OCI-LY3 (cell line): ENCODE data around the gene TP53INP2.

Experiments
- H2AFZ ChIP-seq: fragments of 200-600, 300-600 bp; shearing (Covaris generic); 2 replicates; pipeline ENCODE4 v1.6.0; 2014; ENCODE audit warnings: antibody characterized with exemption, low read depth, low read length
- H3K27ac ChIP-seq: fragments of 200-600, 300-600 bp; sonication (generic); 2 replicates; pipeline ENCODE4 v1.5.1; 2014; ENCODE audit warnings: mild to moderate bottlenecking, low read length, moderate library complexity, mixed read lengths
- H3K27me3 ChIP-seq: fragments of 200-600, 300-600 bp; sonication (generic); 2 replicates; pipeline ENCODE4 v1.6.1; 2014; ENCODE audit warnings: low read depth, low read length, mixed read lengths
- H3K36me3 ChIP-seq: fragments of 200-600, 300-600 bp; sonication (generic); replicated peaks from 2 replicates; pipeline ENCODE3; 2014; ENCODE audit warnings: low read depth, low read length, mixed read lengths
- H3K4me1 ChIP-seq: fragments of 300-600, 200-600 bp; sonication (generic); 2 replicates; pipeline ENCODE4 v1.6.1; 2014; ENCODE audit warnings: low read length, mixed read lengths
- H3K4me2 ChIP-seq: fragments of 200-600, 300-600 bp; sonication (generic); 2 replicates; pipeline ENCODE4 v1.6.1; 2014; ENCODE audit warnings: low read length, mixed read lengths
- H3K4me3 ChIP-seq: fragments of 300-600, 200-600 bp; sonication (generic); 2 replicates; pipeline ENCODE4 v1.5.1; 2014; ENCODE audit warnings: antibody characterized with exemption, mild to moderate bottlenecking, low read length, moderate library complexity
- H3K79me2 ChIP-seq: fragments of 300-600, 200-600 bp; shearing (Covaris generic); 2 replicates; pipeline ENCODE4 v1.6.1; 2014; ENCODE audit warnings: mild to moderate bottlenecking, low read length, mixed read lengths
- H3K9ac ChIP-seq: fragments of 300-600, 200-600 bp; shearing (Covaris generic); 2 replicates; pipeline ENCODE4 v1.6.0; 2014; ENCODE audit warnings: mild to moderate bottlenecking, low read length, moderate library complexity
- H3K9me3 ChIP-seq: fragments of 200-600, 300-600 bp; shearing (Covaris generic); 2 replicates; pipeline ENCODE4 v1.6.1; 2014; ENCODE audit warnings: low read length, mixed read lengths; ENCODE audit not compliant: insufficient read depth
- H4K20me1 ChIP-seq: fragments of 200-600, 300-600 bp; sonication (generic); 2 replicates; pipeline ENCODE4 v1.6.1; 2016; ENCODE audit warnings: low read length, mixed read lengths; ENCODE audit not compliant: insufficient read depth
- EZH2phosphoT487 ChIP-seq: fragments of 200-600 bp; shearing (Covaris generic); IDR thresholded peaks from 2 replicates; pipeline ENCODE4 v1.6.1; 2018; ENCODE audit warnings: antibody characterized with exemption, mixed run types, low read depth
- TF ChIP-seq, protein P1 (sequence below): fragments of 200-600, 300-600 bp; sonication (generic); IDR thresholded peaks from 2 replicates; pipeline ENCODE4 v1.5.1; 2014; ENCODE audit warnings: antibody characterized with exemption, low read length, low read depth

TP53INP2 gene

GRCh38 chr20:34706302-34706875, 2.2 kb downstream of the TP53INP2 start:
- Histone ChIP-seq H3K36me3 (no peaks in the 10 kb centered on the region), H3K4me3 (no peak overlapping the region), H3K27me3 (peaks cover 17% of the 10 kb centered on the region), H3K4me1 (peaks cover 21% of the 10 kb centered on the region), H4K20me1 (peaks cover 9% of the 10 kb centered on the region; the same call in 1 of the 2 replicates), H3K4me2 (no peak overlapping the region), H2AFZ (no peak overlapping the region), H3K9me3 (no peaks in the 10 kb centered on the region), H3K27ac (no peak overlapping the region), H3K79me2 (no peaks in the 10 kb centered on the region), H3K9ac (no peak overlapping the region)
- no peak for TF ChIP-seq EZH2phosphoT487
- TF ChIP-seq, protein P1, sequence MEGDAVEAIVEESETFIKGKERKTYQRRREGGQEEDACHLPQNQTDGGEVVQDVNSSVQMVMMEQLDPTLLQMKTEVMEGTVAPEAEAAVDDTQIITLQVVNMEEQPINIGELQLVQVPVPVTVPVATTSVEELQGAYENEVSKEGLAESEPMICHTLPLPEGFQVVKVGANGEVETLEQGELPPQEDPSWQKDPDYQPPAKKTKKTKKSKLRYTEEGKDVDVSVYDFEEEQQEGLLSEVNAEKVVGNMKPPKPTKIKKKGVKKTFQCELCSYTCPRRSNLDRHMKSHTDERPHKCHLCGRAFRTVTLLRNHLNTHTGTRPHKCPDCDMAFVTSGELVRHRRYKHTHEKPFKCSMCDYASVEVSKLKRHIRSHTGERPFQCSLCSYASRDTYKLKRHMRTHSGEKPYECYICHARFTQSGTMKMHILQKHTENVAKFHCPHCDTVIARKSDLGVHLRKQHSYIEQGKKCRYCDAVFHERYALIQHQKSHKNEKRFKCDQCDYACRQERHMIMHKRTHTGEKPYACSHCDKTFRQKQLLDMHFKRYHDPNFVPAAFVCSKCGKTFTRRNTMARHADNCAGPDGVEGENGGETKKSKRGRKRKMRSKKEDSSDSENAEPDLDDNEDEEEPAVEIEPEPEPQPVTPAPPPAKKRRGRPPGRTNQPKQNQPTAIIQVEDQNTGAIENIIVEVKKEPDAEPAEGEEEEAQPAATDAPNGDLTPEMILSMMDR, result no peak

- Histone ChIP-seq H3K36me3 (no peaks in the 10 kb centered on the region), H2AFZ (no peak overlapping the region), H3K27me3 (peaks cover 10% of the 10 kb centered on the region), H3K4me1 (peaks cover 21% of the 10 kb centered on the region), H3K9me3 (no peaks in the 10 kb centered on the region), H4K20me1 (peaks cover 9% of the 10 kb centered on the region; the same call in 1 of the 2 replicates), H3K27ac (no peak overlapping the region), H3K4me3 (no peak overlapping the region), H3K4me2 (no peak overlapping the region), H3K9ac (no peak overlapping the region), H3K79me2 (no peaks in the 10 kb centered on the region)
- no peak for TF ChIP-seq EZH2phosphoT487
- TF ChIP-seq, protein P1, result no peak
Observed at GRCh38 chr20:34706912-34707784, 3.0 kb downstream of the TP53INP2 start.

DNA sequence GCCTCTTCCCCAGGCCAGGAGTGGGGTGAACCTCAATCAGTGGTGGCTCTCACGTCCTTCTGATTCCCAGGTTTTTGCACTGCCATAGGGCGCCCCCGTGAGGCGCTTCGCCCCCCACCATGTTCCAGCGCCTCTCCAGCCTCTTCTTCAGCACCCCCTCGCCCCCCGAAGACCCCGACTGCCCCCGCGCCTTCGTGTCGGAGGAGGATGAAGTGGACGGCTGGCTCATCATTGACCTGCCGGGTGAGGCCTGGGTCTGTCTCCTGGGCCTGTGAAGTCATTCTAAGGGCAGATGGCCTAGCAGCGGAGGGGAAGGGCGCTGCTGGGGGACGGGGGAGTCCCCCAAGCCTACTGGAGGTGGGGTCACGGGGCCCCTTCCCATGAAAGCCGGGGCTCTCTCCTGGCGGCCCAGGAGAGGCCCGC, 4.5 kb downstream of the TP53INP2 start:
- TF ChIP-seq EZH2phosphoT487, result no peak
- TF ChIP-seq, protein P1, result peak; percentile 87
- Histone ChIP-seq H3K4me2 (peak overlapping the region; percentile 79), H3K9ac (peak overlapping the region; percentile 81), H3K27ac (peak overlapping the region; percentile 59), H3K36me3 (peaks cover under 1% of the 10 kb centered on the region), H4K20me1 (peaks cover 12% of the 10 kb centered on the region; the same call in 1 of the 2 replicates), H3K4me3 (peak overlapping the region; percentile 92), H3K79me2 (no peaks in the 10 kb centered on the region), H3K4me1 (peaks cover 16% of the 10 kb centered on the region), H3K27me3 (no peaks in the 10 kb centered on the region), H3K9me3 (no peaks in the 10 kb centered on the region), H2AFZ (peak overlapping the region; percentile 94)
